Caco-2 (cell line): ENCODE results near the gene ROGDI. TPM values are rescaled to one million over a fixed set of nuclear protein-coding genes. Genes with fewer than 3 reads are reported as not detected.

Experiments used
- BruUV-seq: library from RNA; stranded (reverse); fragments of 400-500 nt; replicated peaks from 2 replicates; lab custom pipeline; 2021; lab: Mats Ljungman, UMichigan
- CTCF ChIA-PET: fragments of 300-600 bp; sonication (Branson Sonifier 250); formaldehyde crosslinking; loops from one replicate; lab custom pipeline; 2022; ENCODE audit warnings: antibody characterized with exemption; lab: Charles Lee
- POLR2A ChIA-PET: fragments of 300-600 bp; sonication (Branson Sonifier 250); formaldehyde crosslinking; loops from one replicate; lab custom pipeline; 2022; ENCODE audit warnings: antibody characterized with exemption; lab: Charles Lee
- DNase-seq, 2 experiments: peaks; one replicate each; pipeline versions ENCODE4 v3.0.0 to v3.0.0-alpha.2; 2020 to 2022
- H3K27me3 ChIP-seq: replicated peaks from 2 replicates; pipeline ENCODE4 v1.6.0; 2011; ENCODE audit warnings: low read length; ENCODE audit not compliant: control insufficient read depth, insufficient read depth
- H3K36me3 ChIP-seq: 2 replicates; pipeline ENCODE4 v1.5.1; 2011; ENCODE audit warnings: low read length; ENCODE audit not compliant: control insufficient read depth, insufficient read depth
- H3K4me1 ChIP-seq: fragments of 250-450 bp; sonication (Bioruptor Pico); 2 replicates; pipeline ENCODE4 v1.5.1; 2020; ENCODE audit warnings: mild to moderate bottlenecking
- H3K4me3 ChIP-seq: 2 replicates; pipeline ENCODE4 v1.5.1; 2011; ENCODE audit warnings: low read depth, mild to moderate bottlenecking, control low read depth, low read length
- H3K9me3 ChIP-seq: fragments of 250-450 bp; sonication (Bioruptor Pico); 2 replicates; pipeline ENCODE4 v1.5.1; 2020; ENCODE audit warnings: mild to moderate bottlenecking, moderate library complexity
- H3K27ac Mint-ChIP-seq: one replicate; pipeline ENCODE4 v1.8.0; 2022; ENCODE audit warnings: mixed read lengths; ENCODE audit not compliant: unreplicated experiment
- H3K27me3 Mint-ChIP-seq: one replicate; pipeline ENCODE4 v1.8.0; 2022; ENCODE audit warnings: mixed read lengths; ENCODE audit not compliant: insufficient read depth, unreplicated experiment
- H3K36me3 Mint-ChIP-seq: one replicate; pipeline ENCODE4 v1.8.0; 2022; ENCODE audit warnings: mild to moderate bottlenecking, mixed read lengths; ENCODE audit not compliant: insufficient read depth, unreplicated experiment
- H3K4me1 Mint-ChIP-seq: one replicate; pipeline ENCODE4 v1.8.0; 2022; ENCODE audit warnings: low read depth, mixed read lengths; ENCODE audit not compliant: unreplicated experiment
- H3K4me3 Mint-ChIP-seq: one replicate; pipeline ENCODE4 v1.8.0; 2022; ENCODE audit warnings: mild to moderate bottlenecking, moderate library complexity, mixed read lengths; ENCODE audit not compliant: unreplicated experiment
- H3K9me3 Mint-ChIP-seq: one replicate; pipeline ENCODE4 v1.8.0; 2022; ENCODE audit warnings: mixed read lengths; ENCODE audit not compliant: unreplicated experiment
- intact Hi-C: fragments of 100-400 bp; cut with micrococcal nuclease; formaldehyde crosslinking; loops from one replicate; pipeline ENCODE4 v1.10.0; 2022; ENCODE audit not compliant: unreplicated experiment
- total RNA-seq: library from RNA; stranded (reverse); gene quantifications from 2 replicates; pipeline ENCODE4 v1.2.3, GENCODE V29; 2022
- TF ChIP-seq, protein P1 (sequence below), 2 experiments: fragments of 200-600 bp in 1 of 2; IDR thresholded peaks; 1 replicate in 1 of 2; 2 replicates in 1 of 2; pipeline versions ENCODE4 v1.5.1 to v1.8.0; 2011 to 2022; ENCODE audit warnings: antibody characterized with exemption in 1 of 2, control low read depth in 1 of 2, inconsistent platforms in 1 of 2, low read depth in 1 of 2, low read length in 1 of 2, mild to moderate bottlenecking in 1 of 2, moderate library complexity in 1 of 2; ENCODE audit not compliant: insufficient read depth in 1 of 2, severe bottlenecking in 1 of 2, unreplicated experiment in 1 of 2

Gene ROGDI
- total RNA-seq, 1 experiment from 2014 or later: 18.2 TPM

DNA sequence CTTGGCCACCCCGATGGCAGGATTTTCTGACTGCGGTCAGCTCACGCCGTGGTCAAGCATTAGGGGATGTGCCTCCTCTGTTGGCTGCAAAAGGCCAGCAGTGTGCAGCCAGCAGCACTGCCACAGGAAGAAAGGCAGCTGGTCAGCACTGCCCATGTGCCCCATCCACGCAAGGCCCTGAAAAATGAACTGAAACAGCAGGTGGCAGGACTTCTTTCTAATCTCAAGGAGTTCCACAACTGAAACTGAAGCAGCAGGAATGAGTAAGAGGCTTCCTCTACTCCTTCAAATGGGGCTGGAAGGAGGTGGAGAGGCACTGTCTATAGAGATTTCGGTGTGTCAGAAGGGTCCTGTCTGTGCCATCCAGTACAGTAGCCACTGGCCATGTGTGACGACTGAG lies 38.6 kb downstream of the ROGDI start:
- intact Hi-C loops: no loop called here
- Mint-ChIP-seq H3K4me3 (no peak overlapping the region), H3K36me3 (peaks cover 43% of the 10 kb centered on the region), H3K27me3 (no peaks in the 10 kb centered on the region), H3K4me1 (no peaks in the 10 kb centered on the region), H3K9me3 (no peaks in the 10 kb centered on the region), H3K27ac (no peak overlapping the region)
- POLR2A ChIA-PET: no interaction called here
- BruUV-seq: no TSS peak
- no peak for DNase-seq
- CTCF ChIA-PET: no interaction called here
- Histone ChIP-seq H3K27me3 (no peaks in the 10 kb centered on the region), H3K4me3 (no peak overlapping the region), H3K9me3 (no peaks in the 10 kb centered on the region), H3K4me1 (0 out of 2 replicates have a peak, but pooled peaks cover 4% of the 10 kb centered on the region), H3K36me3 (0 out of 2 replicates have a peak, but pooled peaks cover 2% of the 10 kb centered on the region)
- TF ChIP-seq, protein P1, sequence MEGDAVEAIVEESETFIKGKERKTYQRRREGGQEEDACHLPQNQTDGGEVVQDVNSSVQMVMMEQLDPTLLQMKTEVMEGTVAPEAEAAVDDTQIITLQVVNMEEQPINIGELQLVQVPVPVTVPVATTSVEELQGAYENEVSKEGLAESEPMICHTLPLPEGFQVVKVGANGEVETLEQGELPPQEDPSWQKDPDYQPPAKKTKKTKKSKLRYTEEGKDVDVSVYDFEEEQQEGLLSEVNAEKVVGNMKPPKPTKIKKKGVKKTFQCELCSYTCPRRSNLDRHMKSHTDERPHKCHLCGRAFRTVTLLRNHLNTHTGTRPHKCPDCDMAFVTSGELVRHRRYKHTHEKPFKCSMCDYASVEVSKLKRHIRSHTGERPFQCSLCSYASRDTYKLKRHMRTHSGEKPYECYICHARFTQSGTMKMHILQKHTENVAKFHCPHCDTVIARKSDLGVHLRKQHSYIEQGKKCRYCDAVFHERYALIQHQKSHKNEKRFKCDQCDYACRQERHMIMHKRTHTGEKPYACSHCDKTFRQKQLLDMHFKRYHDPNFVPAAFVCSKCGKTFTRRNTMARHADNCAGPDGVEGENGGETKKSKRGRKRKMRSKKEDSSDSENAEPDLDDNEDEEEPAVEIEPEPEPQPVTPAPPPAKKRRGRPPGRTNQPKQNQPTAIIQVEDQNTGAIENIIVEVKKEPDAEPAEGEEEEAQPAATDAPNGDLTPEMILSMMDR (IDR thresholded peaks at IDR 0.05; ENCODE audit: insufficient read depth in 1 of 2, low read depth in 1 of 2, low read length in 1 of 2, severe bottlenecking in 1 of 2, unreplicated experiment in 1 of 2): no peak

DNA sequence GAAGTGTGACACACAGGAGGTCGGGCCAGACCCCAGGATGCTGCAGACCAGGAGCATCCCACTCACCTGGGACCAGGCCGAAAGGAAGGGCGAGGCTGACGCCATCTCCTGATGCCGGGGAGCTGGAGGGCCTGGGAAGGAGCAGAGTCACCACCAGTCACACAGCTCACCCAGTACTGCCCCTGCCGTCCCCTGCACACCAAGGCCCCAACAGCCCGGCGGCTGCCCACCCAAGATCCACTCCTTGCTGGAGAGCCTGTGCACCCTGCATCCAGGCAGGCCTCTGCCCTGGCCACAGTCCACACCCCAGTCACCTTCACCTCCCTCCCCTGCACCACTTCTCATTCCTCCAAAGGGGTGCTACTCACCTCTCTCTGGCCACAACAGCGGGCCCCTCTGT lies 40.2 kb downstream of the ROGDI start:
- no peak overlapping the region for H3K4me3 ChIP-seq
- H3K36me3 ChIP-seq: 0 out of 2 replicates have a peak, but pooled peaks cover 2% of the 10 kb centered on the region
- Mint-ChIP-seq H3K9me3 (no peaks in the 10 kb centered on the region), H3K27ac (no peak overlapping the region), H3K27me3 (no peaks in the 10 kb centered on the region), H3K36me3 (peaks cover 50% of the 10 kb centered on the region), H3K4me3 (no peak overlapping the region), H3K4me1 (no peaks in the 10 kb centered on the region)
- BruUV-seq: no TSS peak
- no peaks in the 10 kb centered on the region for H3K27me3 ChIP-seq
- DNase-seq: no peak
- H3K9me3 ChIP-seq: no peaks in the 10 kb centered on the region
- intact Hi-C loops: no loop called here
- POLR2A ChIA-PET: interaction anchor here (0.6 kb wide), 1 partner anchor 68 kb away, joined by 3 read pairs; no protein-coding TSS in a partner anchor
- CTCF ChIA-PET: no interaction called here
- TF ChIP-seq, protein P1 (IDR thresholded peaks at IDR 0.05; ENCODE audit: insufficient read depth in 1 of 2, low read depth in 1 of 2, low read length in 1 of 2, severe bottlenecking in 1 of 2, unreplicated experiment in 1 of 2): no peak
- no peaks in the 10 kb centered on the region for H3K4me1 ChIP-seq

DNA sequence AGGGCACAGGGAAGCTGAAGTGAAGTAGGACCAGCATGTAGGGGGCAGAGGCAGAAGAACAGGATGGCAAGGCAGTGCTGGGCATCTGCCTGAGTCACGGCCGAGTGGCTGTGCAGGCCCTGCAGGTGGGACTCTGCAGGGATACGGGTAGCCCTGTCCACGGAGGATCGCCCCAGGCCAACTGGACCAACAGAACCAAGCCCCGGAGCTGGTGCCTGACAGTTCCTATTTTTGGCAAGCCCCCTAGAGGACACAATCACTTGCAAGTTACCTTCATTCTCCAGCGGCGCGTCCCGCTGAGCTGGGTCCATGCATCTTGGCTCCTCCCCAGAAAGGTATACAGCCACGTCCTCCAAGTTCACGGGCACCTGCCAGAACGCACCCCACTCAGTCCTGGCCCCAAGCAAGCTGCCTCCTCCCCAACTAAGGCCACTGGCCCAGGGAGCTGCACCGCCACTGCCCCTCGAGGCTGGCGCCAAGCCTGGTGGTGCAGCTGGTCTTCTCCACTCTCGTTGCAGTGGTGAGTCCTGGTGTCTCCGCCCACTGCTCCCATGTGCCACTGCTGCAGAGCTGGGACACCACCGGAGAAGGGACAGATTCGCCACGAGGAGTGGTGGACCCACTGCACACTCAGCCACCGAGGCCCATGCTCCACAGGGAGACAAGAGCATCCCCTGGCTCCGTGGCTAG lies 42.1 kb downstream of the ROGDI start:
- 0 out of 2 replicates have a peak, but pooled peaks cover 5% of the 10 kb centered on the region for H3K9me3 ChIP-seq
- CTCF ChIA-PET: interaction anchor here (1.2 kb wide), 1 partner anchor 45 kb away, joined by 3 read pairs; no protein-coding TSS in a partner anchor
- POLR2A ChIA-PET: no interaction called here
- no peak overlapping the region for H3K4me3 ChIP-seq
- no peaks in the 10 kb centered on the region for H3K4me1 ChIP-seq
- no peak overlapping the region for H3K27ac Mint-ChIP-seq
- no peaks in the 10 kb centered on the region for H3K27me3 Mint-ChIP-seq
- intact Hi-C loops: no loop called here
- TF ChIP-seq, protein P1 (IDR thresholded peaks at IDR 0.05; ENCODE audit: insufficient read depth in 1 of 2, low read depth in 1 of 2, low read length in 1 of 2, severe bottlenecking in 1 of 2, unreplicated experiment in 1 of 2): no peak
- H3K4me3 Mint-ChIP-seq: no peak overlapping the region
- H3K27me3 ChIP-seq: no peaks in the 10 kb centered on the region
- H3K36me3 ChIP-seq: peaks cover 8% of the 10 kb centered on the region
- H3K9me3 Mint-ChIP-seq: no peaks in the 10 kb centered on the region
- H3K36me3 Mint-ChIP-seq: peaks cover 65% of the 10 kb centered on the region
- no TSS peak for BruUV-seq
- H3K4me1 Mint-ChIP-seq: no peaks in the 10 kb centered on the region
- DNase-seq: no peak
